ENCODE results near the gene PTK7.

Gene PTK7

DNA sequence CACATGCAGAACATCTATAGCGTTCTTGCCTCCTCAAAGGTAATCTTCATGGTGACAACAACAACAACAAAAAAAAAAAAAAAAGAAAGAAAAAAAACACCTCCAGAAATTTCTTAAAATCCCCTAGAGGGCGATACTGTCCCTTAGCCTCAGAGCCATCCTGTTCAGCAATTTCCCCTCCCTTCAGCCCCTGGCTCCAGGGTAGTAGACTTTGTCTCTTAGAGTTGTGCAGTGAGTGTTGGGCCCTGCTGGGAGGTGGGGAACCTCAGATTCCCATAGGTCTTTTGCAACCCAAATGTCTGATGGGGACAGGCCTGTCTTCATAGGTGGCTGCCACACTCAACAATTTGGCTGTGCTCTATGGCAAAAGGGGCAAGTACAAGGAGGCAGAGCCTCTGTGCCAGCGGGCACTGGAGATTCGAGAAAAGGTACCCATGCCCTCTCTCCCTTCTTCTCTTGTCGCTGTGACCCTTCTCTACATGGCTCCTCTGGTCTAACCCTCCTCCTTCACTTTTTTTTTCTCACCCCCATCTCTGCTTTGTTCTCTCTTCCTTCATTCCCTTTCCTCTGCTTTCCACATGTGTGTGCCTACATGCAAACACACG, 6.0 kb upstream of the PTK7 start:
- TF ChIP-seq BACH2 (CRISPR knock-in tag; IDR thresholded peaks at IDR 0.05; ENCODE audit: borderline replicate concordance), result no peak
- no peak for TF ChIP-seq GLIS3 (CRISPR knock-in tag; IDR thresholded peaks at IDR 0.05)
- TF ChIP-seq ZC3H10 (CRISPR knock-in tag; IDR thresholded peaks at IDR 0.05), result no peak
- TF ChIP-seq, protein P1, sequence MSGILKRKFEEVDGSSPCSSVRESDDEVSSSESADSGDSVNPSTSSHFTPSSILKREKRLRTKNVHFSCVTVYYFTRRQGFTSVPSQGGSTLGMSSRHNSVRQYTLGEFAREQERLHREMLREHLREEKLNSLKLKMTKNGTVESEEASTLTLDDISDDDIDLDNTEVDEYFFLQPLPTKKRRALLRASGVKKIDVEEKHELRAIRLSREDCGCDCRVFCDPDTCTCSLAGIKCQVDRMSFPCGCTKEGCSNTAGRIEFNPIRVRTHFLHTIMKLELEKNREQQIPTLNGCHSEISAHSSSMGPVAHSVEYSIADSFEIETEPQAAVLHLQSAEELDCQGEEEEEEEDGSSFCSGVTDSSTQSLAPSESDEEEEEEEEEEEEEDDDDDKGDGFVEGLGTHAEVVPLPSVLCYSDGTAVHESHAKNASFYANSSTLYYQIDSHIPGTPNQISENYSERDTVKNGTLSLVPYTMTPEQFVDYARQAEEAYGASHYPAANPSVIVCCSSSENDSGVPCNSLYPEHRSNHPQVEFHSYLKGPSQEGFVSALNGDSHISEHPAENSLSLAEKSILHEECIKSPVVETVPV (CRISPR knock-in tag; IDR thresholded peaks at IDR 0.05), result no peak
- TF ChIP-seq ARNTL (CRISPR knock-in tag; IDR thresholded peaks at IDR 0.05; ENCODE audit: borderline replicate concordance, low read depth), result no peak
- no peak for TF ChIP-seq OSR1 (CRISPR knock-in tag; IDR thresholded peaks at IDR 0.05)
- TF ChIP-seq TOX (CRISPR knock-in tag; IDR thresholded peaks at IDR 0.05; ENCODE audit: borderline replicate concordance), result no peak
- TF ChIP-seq RARB (CRISPR knock-in tag; IDR thresholded peaks at IDR 0.05), result no peak
- no peak for TF ChIP-seq ZNF8 (CRISPR knock-in tag; IDR thresholded peaks at IDR 0.05)
- TF ChIP-seq ZFP3 (CRISPR knock-in tag; IDR thresholded peaks at IDR 0.05), result no peak
- TF ChIP-seq CREB5 (CRISPR knock-in tag; IDR thresholded peaks at IDR 0.05; ENCODE audit: low read depth), result no peak
- no peak for TF ChIP-seq SNAI2 (CRISPR knock-in tag; IDR thresholded peaks at IDR 0.05)
- TF ChIP-seq ZNF565 (CRISPR knock-in tag; conservative IDR thresholded peaks at IDR 0.05; ENCODE audit: low read depth), result no peak
- TF ChIP-seq, protein P2, sequence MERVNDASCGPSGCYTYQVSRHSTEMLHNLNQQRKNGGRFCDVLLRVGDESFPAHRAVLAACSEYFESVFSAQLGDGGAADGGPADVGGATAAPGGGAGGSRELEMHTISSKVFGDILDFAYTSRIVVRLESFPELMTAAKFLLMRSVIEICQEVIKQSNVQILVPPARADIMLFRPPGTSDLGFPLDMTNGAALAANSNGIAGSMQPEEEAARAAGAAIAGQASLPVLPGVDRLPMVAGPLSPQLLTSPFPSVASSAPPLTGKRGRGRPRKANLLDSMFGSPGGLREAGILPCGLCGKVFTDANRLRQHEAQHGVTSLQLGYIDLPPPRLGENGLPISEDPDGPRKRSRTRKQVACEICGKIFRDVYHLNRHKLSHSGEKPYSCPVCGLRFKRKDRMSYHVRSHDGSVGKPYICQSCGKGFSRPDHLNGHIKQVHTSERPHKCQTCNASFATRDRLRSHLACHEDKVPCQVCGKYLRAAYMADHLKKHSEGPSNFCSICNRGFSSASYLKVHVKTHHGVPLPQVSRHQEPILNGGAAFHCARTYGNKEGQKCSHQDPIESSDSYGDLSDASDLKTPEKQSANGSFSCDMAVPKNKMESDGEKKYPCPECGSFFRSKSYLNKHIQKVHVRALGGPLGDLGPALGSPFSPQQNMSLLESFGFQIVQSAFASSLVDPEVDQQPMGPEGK (CRISPR knock-in tag; IDR thresholded peaks at IDR 0.05; ENCODE audit: borderline replicate concordance), result no peak
- TF ChIP-seq ESRRG (CRISPR knock-in tag; IDR thresholded peaks at IDR 0.05), result no peak
- ATAC-seq, result peak; percentile 92

- no peak for ATAC-seq
- no peak for TF ChIP-seq ZC3H10 (CRISPR knock-in tag; IDR thresholded peaks at IDR 0.05)
- TF ChIP-seq ZFP3 (CRISPR knock-in tag; IDR thresholded peaks at IDR 0.05), result no peak
- TF ChIP-seq ZNF565 (CRISPR knock-in tag; conservative IDR thresholded peaks at IDR 0.05; ENCODE audit: low read depth), result no peak
- no peak for TF ChIP-seq ESRRG (CRISPR knock-in tag; IDR thresholded peaks at IDR 0.05)
- TF ChIP-seq, protein P2 (CRISPR knock-in tag; IDR thresholded peaks at IDR 0.05; ENCODE audit: borderline replicate concordance), result no peak
Observed at GRCh38 chr6:43074847-43075669, 1.1 kb upstream of the PTK7 start.

DNA sequence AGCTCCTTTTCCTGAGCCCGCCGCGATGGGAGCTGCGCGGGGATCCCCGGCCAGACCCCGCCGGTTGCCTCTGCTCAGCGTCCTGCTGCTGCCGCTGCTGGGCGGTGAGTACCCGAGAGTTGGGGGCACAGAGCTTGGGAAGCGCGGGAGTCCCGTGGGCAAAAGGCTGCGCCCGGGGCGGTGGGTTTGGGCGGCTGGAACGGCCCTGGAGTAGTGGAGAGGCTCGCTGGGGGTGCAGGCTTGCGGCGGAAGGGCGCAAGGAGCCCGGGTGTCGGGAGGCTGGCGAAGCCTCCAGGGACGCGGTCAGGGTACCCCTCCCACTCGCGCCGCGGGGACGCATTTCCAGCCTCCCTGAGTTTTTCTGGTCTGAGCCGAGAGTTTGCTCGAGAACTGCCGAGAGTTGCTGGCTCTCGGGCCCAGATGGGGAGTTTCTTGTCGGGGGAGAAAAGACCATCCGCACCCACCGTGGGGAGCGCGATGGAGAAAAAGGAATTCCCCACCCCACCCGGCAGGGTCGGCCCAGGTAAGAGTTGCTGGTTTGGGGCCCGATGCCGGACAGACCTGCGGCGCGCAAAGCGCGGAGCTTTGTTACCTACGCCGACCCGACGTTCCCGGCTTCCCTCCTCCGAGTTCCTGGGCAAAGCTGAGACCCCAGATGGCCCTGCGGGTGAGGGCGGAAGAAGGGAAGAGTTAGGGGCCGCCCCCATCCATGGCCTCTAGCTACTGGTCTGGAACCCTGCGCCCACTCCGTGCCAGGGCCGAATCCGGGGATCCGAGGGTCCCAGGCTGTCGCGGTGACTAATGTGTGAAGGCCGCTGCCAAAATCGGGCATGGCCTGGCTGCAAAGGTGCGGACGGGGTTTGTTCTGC, 584 bp downstream of the PTK7 start:
- ATAC-seq, result peak; percentile 64
- no peak for TF ChIP-seq TCF4 (CRISPR knock-in tag; IDR thresholded peaks at IDR 0.05; ENCODE audit: borderline replicate concordance)
- TF ChIP-seq ZNF70 (CRISPR knock-in tag; IDR thresholded peaks at IDR 0.05), result peak; percentile 81; the same call in 1 of the 2 replicates

- TF ChIP-seq BACH2 (CRISPR knock-in tag; IDR thresholded peaks at IDR 0.05; ENCODE audit: borderline replicate concordance) (no peak), RARB (CRISPR knock-in tag; IDR thresholded peaks at IDR 0.05) (no peak)
- TF ChIP-seq, protein P3, sequence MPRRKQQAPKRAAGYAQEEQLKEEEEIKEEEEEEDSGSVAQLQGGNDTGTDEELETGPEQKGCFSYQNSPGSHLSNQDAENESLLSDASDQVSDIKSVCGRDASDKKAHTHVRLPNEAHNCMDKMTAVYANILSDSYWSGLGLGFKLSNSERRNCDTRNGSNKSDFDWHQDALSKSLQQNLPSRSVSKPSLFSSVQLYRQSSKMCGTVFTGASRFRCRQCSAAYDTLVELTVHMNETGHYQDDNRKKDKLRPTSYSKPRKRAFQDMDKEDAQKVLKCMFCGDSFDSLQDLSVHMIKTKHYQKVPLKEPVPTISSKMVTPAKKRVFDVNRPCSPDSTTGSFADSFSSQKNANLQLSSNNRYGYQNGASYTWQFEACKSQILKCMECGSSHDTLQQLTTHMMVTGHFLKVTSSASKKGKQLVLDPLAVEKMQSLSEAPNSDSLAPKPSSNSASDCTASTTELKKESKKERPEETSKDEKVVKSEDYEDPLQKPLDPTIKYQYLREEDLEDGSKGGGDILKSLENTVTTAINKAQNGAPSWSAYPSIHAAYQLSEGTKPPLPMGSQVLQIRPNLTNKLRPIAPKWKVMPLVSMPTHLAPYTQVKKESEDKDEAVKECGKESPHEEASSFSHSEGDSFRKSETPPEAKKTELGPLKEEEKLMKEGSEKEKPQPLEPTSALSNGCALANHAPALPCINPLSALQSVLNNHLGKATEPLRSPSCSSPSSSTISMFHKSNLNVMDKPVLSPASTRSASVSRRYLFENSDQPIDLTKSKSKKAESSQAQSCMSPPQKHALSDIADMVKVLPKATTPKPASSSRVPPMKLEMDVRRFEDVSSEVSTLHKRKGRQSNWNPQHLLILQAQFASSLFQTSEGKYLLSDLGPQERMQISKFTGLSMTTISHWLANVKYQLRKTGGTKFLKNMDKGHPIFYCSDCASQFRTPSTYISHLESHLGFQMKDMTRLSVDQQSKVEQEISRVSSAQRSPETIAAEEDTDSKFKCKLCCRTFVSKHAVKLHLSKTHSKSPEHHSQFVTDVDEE (CRISPR knock-in tag; IDR thresholded peaks at IDR 0.05), result no peak
- ATAC-seq, result no peak; the same call in 2 of the 3 replicates
Observed at GRCh38 chr6:43077333-43077809, 1.3 kb downstream of the PTK7 start.

Data from SK-N-SH treated with all-trans-retinoic acid at 6 μM for 48 hours (cell line).